ENCODE measurements around the gene MRPL55. TPM values are rescaled to one million over a fixed set of nuclear protein-coding genes. Genes with fewer than 3 reads are reported as not detected.

The MRPL55 gene
- total and polyA plus RNA-seq, 2 experiments from 2014 or later, result 92.4 to 172 TPM

GRCh38 chr1:228105270-228105995 lies 3.7 kb downstream of the MRPL55 start:
- Histone ChIP-seq H2AFZ (no peak overlapping the region), H3K4me2 (no peak overlapping the region), H3K79me2 (replicated peaks; ENCODE audit: insufficient read depth) (peaks cover 8% of the 10 kb centered on the region), H3K9me2 (ENCODE audit: insufficient read depth) (no peaks in the 10 kb centered on the region), H3F3A (replicated peaks; ENCODE audit: low read depth) (0 out of 2 replicates have a peak, but pooled peaks cover 2% of the 10 kb centered on the region), H3K27ac (ENCODE audit: low read depth) (no peak overlapping the region), H3K4me3 (no peak overlapping the region), H3K36me3 (ENCODE audit: insufficient read depth) (no peaks in the 10 kb centered on the region), H4K20me1 (replicated peaks; ENCODE audit: insufficient read depth) (no peaks in the 10 kb centered on the region; the same call in 1 of the 2 replicates), H3K4me1 (ENCODE audit: insufficient read depth) (peaks cover 7% of the 10 kb centered on the region; the same call in 1 of the 2 replicates), H3K27me3 (ENCODE audit: insufficient read depth) (peaks cover 8% of the 10 kb centered on the region; the same call in 1 of the 2 replicates)
- TF ChIP-seq CREB1 (CRISPR knock-in tag; IDR thresholded peaks at IDR 0.05; ENCODE audit: low read depth) (no peak), POLR2AphosphoS5 (IDR thresholded peaks at IDR 0.05; ENCODE audit: low read depth) (no peak), NANOG (IDR thresholded peaks at IDR 0.05; ENCODE audit: borderline replicate concordance) (no peak), EZH2 (IDR thresholded peaks at IDR 0.05; ENCODE audit: low read depth, unreplicated experiment) (no peak), ZNF462 (CRISPR knock-in tag; IDR thresholded peaks at IDR 0.05) (no peak), REST (IDR thresholded peaks at IDR 0.05; ENCODE audit: unreplicated experiment) (no peak), EZH2phosphoT487 (IDR thresholded peaks at IDR 0.05; ENCODE audit: unreplicated experiment) (no peak), JUNB (IDR thresholded peaks at IDR 0.05; ENCODE audit: unreplicated experiment) (no peak), ZNF114 (CRISPR knock-in tag; IDR thresholded peaks at IDR 0.05) (no peak), ZNF331 (CRISPR knock-in tag; IDR thresholded peaks at IDR 0.05; ENCODE audit: low read depth) (no peak), ETS1 (IDR thresholded peaks at IDR 0.05) (no peak), STAT1 (IDR thresholded peaks at IDR 0.05; ENCODE audit: unreplicated experiment) (no peak), CTCF (conservative IDR thresholded peaks at IDR 0.05; ENCODE audit: low read depth in 2 of 2) (no peak)
- peaks cover 20% of the 10 kb centered on the region for H3K4me1 Mint-ChIP-seq
- H3K27ac Mint-ChIP-seq, result no peak overlapping the region
- peaks cover 18% of the 10 kb centered on the region for H3K36me3 Mint-ChIP-seq (ENCODE audit: low read depth)
- ATAC-seq (no peak), DNase-seq (ENCODE audit: low spot score) (no peak)
- H3K9me3 Mint-ChIP-seq, result no peaks in the 10 kb centered on the region; the same call in 1 of the 3 replicates
- H3K27me3 Mint-ChIP-seq (ENCODE audit: insufficient read depth, low read depth, poor library complexity), result peaks cover 28% of the 10 kb centered on the region
- H3K4me3 Mint-ChIP-seq, result no peak overlapping the region

Data from GM23338 (cell line).